Aorta (tissue), 5 donors: ENCODE data around the gene PPFIBP1. TPM values are rescaled to one million over a fixed set of nuclear protein-coding genes. Genes with fewer than 3 reads are reported as not detected.

Source experiments
- ATAC-seq: fragments of 200-7000 bp; cut with Tn5 transposase; one replicate; pipeline ENCODE4 v1.9.1; 2022; ENCODE audit warnings: moderate library complexity; ENCODE audit not compliant: low FRiP score
- DNase-seq, 2 donors: peaks; one replicate each; pipeline ENCODE4 v3.0.0-alpha.2; 2020
- H3K27ac ChIP-seq, 2 donors: one replicate each; pipeline ENCODE4 v1.5.1; 2013; ENCODE audit warnings: low read length in 2 of 2, mild to moderate bottlenecking in 2 of 2, moderate library complexity in 2 of 2, control low read depth in 1 of 2, inconsistent platforms in 1 of 2, low read depth in 1 of 2
- H3K27me3 ChIP-seq, 2 donors: one replicate each; pipeline ENCODE4 v1.6.1; 2013; ENCODE audit warnings: control low read depth in 1 of 2, low read length in 1 of 2, mild to moderate bottlenecking in 1 of 2, moderate library complexity in 1 of 2; ENCODE audit not compliant: insufficient read depth in 2 of 2, control insufficient read depth in 1 of 2
- H3K36me3 ChIP-seq, 2 donors: one replicate each; pipeline ENCODE4 v1.6.1; 2013; ENCODE audit warnings: control low read depth in 1 of 2, low read length in 1 of 2, mild to moderate bottlenecking in 1 of 2; ENCODE audit not compliant: insufficient read depth in 2 of 2, control insufficient read depth in 1 of 2
- H3K4me1 ChIP-seq, 2 donors: one replicate each; pipeline ENCODE4 v1.6.1; 2013; ENCODE audit warnings: low read length in 2 of 2, control low read depth in 1 of 2, mild to moderate bottlenecking in 1 of 2, moderate library complexity in 1 of 2; ENCODE audit not compliant: insufficient read depth in 2 of 2, control insufficient read depth in 1 of 2
- H3K4me3 ChIP-seq, 2 donors: one replicate each; pipeline ENCODE4 v1.5.1; 2013; ENCODE audit warnings: low read length in 2 of 2, control low read depth in 1 of 2, mild to moderate bottlenecking in 1 of 2
- H3K9me3 ChIP-seq: one replicate; pipeline ENCODE4 v1.6.1; 2013; ENCODE audit warnings: mild to moderate bottlenecking, low read length; ENCODE audit not compliant: control insufficient read depth
- WGBS, 2 donors: extraction: QIAGEN DNeasy Blood & Tissue Kit; methylation state at CpG; one replicate each; pipeline ENCODE4 v1.1.7; 2013; 5-methylcytosine and 5-hydroxymethylcytosine counted together
- intact Hi-C, 2 donors: fragments of 100-400 bp; cut with DNase I; formaldehyde crosslinking; loops; one replicate each; pipeline versions ENCODE4 v1.14.2 to v1.15.0; 2022
- polyA plus RNA-seq, 2 donors: library from polyadenylated mRNA; stranded (reverse); fragments of 200-250 nt; gene quantifications; one replicate each; pipeline ENCODE4 v1.2.3, GENCODE V29; 2013
- total RNA-seq, 2 donors: library from RNA; stranded (reverse); fragmentation: NEBNext Ultra II Directional; extraction: Animal tissue kit (Norgen Biotek cat#: 25700); gene quantifications; one replicate each; pipeline ENCODE4 v1.2.1, GENCODE V29; 2021
- donor health status: healthy with polysubstance abuse.
- donor health status: Bipolar disorder and iron deficiency.
- donor health status: DM: no; HTN: no; CAD: no.
- donor health status: DM: no; HTN: no; CAD: no.
- donor health status: DM: yes; HTN: yes; CAD: no.

Gene PPFIBP1
- total and polyA plus RNA-seq, 4 donors = 29.7 to 247 (median 108) TPM

GRCh38 chr12:27517546-27517945, 6.5 kb upstream of the PPFIBP1 start:
- no peak overlapping the region for H3K27ac ChIP-seq
- no peak overlapping the region for H3K4me3 ChIP-seq
- intact Hi-C loops = no loop called here
- 96 to 99% methylated on average over 3 of the region's 3 CpGs for WGBS, 2 donors
- H3K9me3 ChIP-seq = no peaks in the 10 kb centered on the region
- ATAC-seq = no peak
- no peaks in the 10 kb centered on the region for H3K4me1 ChIP-seq
- H3K36me3 ChIP-seq = no peaks in the 10 kb centered on the region
- peaks cover 0 to 2% of the 10 kb centered on the region in 2 donors for H3K27me3 ChIP-seq
- DNase-seq = no peak

- Histone ChIP-seq H3K4me3 (no peak overlapping the region), H3K9me3 (no peaks in the 10 kb centered on the region), H3K4me1 (no peaks in the 10 kb centered on the region), H3K27ac (no peak overlapping the region), H3K36me3 (no peaks in the 10 kb centered on the region), H3K27me3 (peaks cover 0 to 2% of the 10 kb centered on the region in 2 donors)
- ATAC-seq (no peak), DNase-seq (no peak)
- 84 to 85% methylated on average over 7 of the region's 7 CpGs for WGBS, 2 donors
- intact Hi-C loops = no loop called here
Measured at GRCh38 chr12:27517961-27518665, 5.9 kb upstream of the PPFIBP1 start.

GRCh38 chr12:27521066-27521465, 2.9 kb upstream of the PPFIBP1 start:
- H3K4me3 ChIP-seq = no peak overlapping the region
- 23 to 30% methylated on average over 4 of the region's 4 CpGs for WGBS, 2 donors
- no peak overlapping the region for H3K27ac ChIP-seq

GRCh38 chr12:27521981-27522380, 2.0 kb upstream of the PPFIBP1 start:
- ATAC-seq (no peak), DNase-seq (no peak)
- Histone ChIP-seq H3K27me3 (no peaks in the 10 kb centered on the region), H3K4me1 (peaks cover 0 to 2% of the 10 kb centered on the region in 2 donors), H3K36me3 (no peaks in the 10 kb centered on the region), H3K9me3 (no peaks in the 10 kb centered on the region), H3K4me3 (no peak overlapping the region), H3K27ac (no peak overlapping the region)
- intact Hi-C loops = loop anchor here in 1 of 2 donors (10.0 kb wide), 1 partner anchor 73 kb away; no protein-coding TSS in a partner anchor
- WGBS, 2 donors = 98% methylated on average over 4 of the region's 4 CpGs

More at GRCh38 chr12:27521066-27521465, 2.9 kb upstream of the PPFIBP1 start:
- Histone ChIP-seq H3K4me1 (no peaks in the 10 kb centered on the region), H3K27me3 (no peaks in the 10 kb centered on the region), H3K9me3 (no peaks in the 10 kb centered on the region), H3K36me3 (no peaks in the 10 kb centered on the region)
- DNase-seq (peak in 1 of 2 donors; percentile 53), ATAC-seq (no peak)
- intact Hi-C loops = loop anchor here in 1 of 2 donors (10.0 kb wide), 1 partner anchor 74 kb away; no protein-coding TSS in a partner anchor

- H3K4me1 ChIP-seq = peaks cover 0 to 2% of the 10 kb centered on the region in 2 donors
Measured at GRCh38 chr12:27523305-27523641, 733 bp upstream of the PPFIBP1 start.

GRCh38 chr12:27524494-27524835, 459 bp downstream of the PPFIBP1 start:
- intact Hi-C loops = loop anchor here (2.0 to 10.0 kb wide), 3 partner anchors 70 to 94 kb away; no protein-coding TSS in a partner anchor
- no peak for DNase-seq
- no peaks in the 10 kb centered on the region for H3K36me3 ChIP-seq
- H3K27me3 ChIP-seq = no peaks in the 10 kb centered on the region
- H3K4me1 ChIP-seq = peaks cover 2 to 4% of the 10 kb centered on the region in 2 donors
- peak overlapping the region in 1 of 2 donors; percentile 37 for H3K27ac ChIP-seq
- peak; percentile 28 for ATAC-seq
- H3K9me3 ChIP-seq = no peaks in the 10 kb centered on the region
- peak overlapping the region; percentile 36 to 91 for H3K4me3 ChIP-seq
- 0 to 1% methylated on average over 8 of the region's 8 CpGs for WGBS, 2 donors

More at GRCh38 chr12:27523305-27523641, 733 bp upstream of the PPFIBP1 start:
- peak; percentile 1 for ATAC-seq
- no peaks in the 10 kb centered on the region for H3K36me3 ChIP-seq
- DNase-seq = no peak
- peak overlapping the region in 1 of 2 donors; percentile 82 for H3K27ac ChIP-seq
- 0% methylated on average over 6 of the region's 6 CpGs for WGBS, 2 donors
- no peaks in the 10 kb centered on the region for H3K9me3 ChIP-seq
- no peaks in the 10 kb centered on the region for H3K27me3 ChIP-seq
- H3K4me3 ChIP-seq = peak overlapping the region; percentile 74 to 91
- intact Hi-C loops = loop anchor here in 1 of 2 donors (10.0 kb wide), 1 partner anchor 72 kb away; no protein-coding TSS in a partner anchor

- Histone ChIP-seq H3K27ac (peak overlapping the region; percentile 32 to 48), H3K9me3 (no peaks in the 10 kb centered on the region), H3K4me1 (peaks cover 2 to 4% of the 10 kb centered on the region in 2 donors), H3K36me3 (no peaks in the 10 kb centered on the region), H3K27me3 (no peaks in the 10 kb centered on the region), H3K4me3 (peak overlapping the region; percentile 36 to 91)
- WGBS, 2 donors = 1% methylated on average over 16 of the region's 16 CpGs
- DNase-seq (no peak), ATAC-seq (peak; percentile 16)
- intact Hi-C loops = loop anchor here (2.0 to 10.0 kb wide), 4 partner anchors 70 to 102 kb away; no protein-coding TSS in a partner anchor
Measured at GRCh38 chr12:27524839-27525753, 1.1 kb downstream of the PPFIBP1 start.

GRCh38 chr12:27527512-27527911, 3.5 kb downstream of the PPFIBP1 start:
- ATAC-seq (no peak), DNase-seq (no peak)
- H3K4me1 ChIP-seq = peaks cover 2 to 16% of the 10 kb centered on the region in 2 donors
- no peaks in the 10 kb centered on the region for H3K36me3 ChIP-seq
- H3K9me3 ChIP-seq = no peaks in the 10 kb centered on the region
- H3K27me3 ChIP-seq = no peaks in the 10 kb centered on the region
- intact Hi-C loops = loop anchor here in 1 of 2 donors (5.0 to 10.0 kb wide), 2 partner anchors 67 to 100 kb away; no protein-coding TSS in a partner anchor
- WGBS, 2 donors = 76 to 78% methylated on average over 9 of the region's 9 CpGs
- no peak overlapping the region for H3K27ac ChIP-seq
- no peak overlapping the region for H3K4me3 ChIP-seq
